Lung (tissue), 12 donors: Measurements from ENCODE around the gene SGTA. TPM values are rescaled to one million over a fixed set of nuclear protein-coding genes. Genes with fewer than 3 reads are reported as not detected.

ENCODE experiments used
- ATAC-seq: fragments of 200-7000 bp; cut with Tn5 transposase; one replicate; pipeline ENCODE4 v1.9.1; 2020; ENCODE audit warnings: moderate number of reproducible peaks; ENCODE audit not compliant: insufficient read depth, low FRiP score
- DNase-seq, 3 donors: peaks; one replicate each; pipeline ENCODE4 v3.0.0-alpha.2; 2013 to 2017
- H3K27ac ChIP-seq, 2 donors: one replicate each; pipeline ENCODE4 v1.5.1; 2013; ENCODE audit warnings: mild to moderate bottlenecking in 2 of 2, moderate library complexity in 2 of 2, control low read depth in 1 of 2, inconsistent platforms in 1 of 2, low read depth in 1 of 2, low read length in 1 of 2
- H3K27me3 ChIP-seq, 3 donors: one replicate each; pipeline ENCODE4 v1.5.1; 2013; ENCODE audit warnings: low read length in 2 of 3; ENCODE audit not compliant: control insufficient read depth in 3 of 3, insufficient read depth in 3 of 3
- H3K36me3 ChIP-seq, 4 donors: one replicate each; pipeline ENCODE4 v1.5.1; 2013; ENCODE audit warnings: low read length in 4 of 4, mild to moderate bottlenecking in 1 of 4, moderate library complexity in 1 of 4; ENCODE audit not compliant: control insufficient read depth in 4 of 4, insufficient read depth in 4 of 4
- H3K4me1 ChIP-seq, 5 donors: one replicate each; pipeline ENCODE4 v1.5.1; 2013; ENCODE audit warnings: low read length in 5 of 5, mild to moderate bottlenecking in 2 of 5, moderate library complexity in 1 of 5; ENCODE audit not compliant: control insufficient read depth in 5 of 5, insufficient read depth in 5 of 5
- H3K4me3 ChIP-seq: one replicate; pipeline ENCODE4 v1.5.1; 2013; ENCODE audit warnings: mild to moderate bottlenecking, control low read depth, moderate library complexity
- H3K9ac ChIP-seq, 2 donors: one replicate each; pipeline ENCODE4 v1.5.1; 2013; ENCODE audit warnings: low read length in 2 of 2, control low read depth in 1 of 2; ENCODE audit not compliant: insufficient read depth in 1 of 2
- H3K9me3 ChIP-seq, 4 donors: one replicate each; pipeline ENCODE4 v1.5.1; 2013; ENCODE audit warnings: low read length in 3 of 4, mild to moderate bottlenecking in 1 of 4, moderate library complexity in 1 of 4; ENCODE audit not compliant: control insufficient read depth in 4 of 4, insufficient read depth in 3 of 4
- CTCF ChIP-seq: IDR thresholded peaks from 2 replicates; pipeline ENCODE4 v1.5.1; 2012; ENCODE audit warnings: mild to moderate bottlenecking; ENCODE audit errors: control extremely low read depth, extremely low read depth
- WGBS, 2 donors: extraction: QIAGEN DNeasy Blood & Tissue Kit; methylation state at CpG; one replicate each; pipeline ENCODE4 v1.1.7; 2013; 5-methylcytosine and 5-hydroxymethylcytosine counted together
- polyA plus RNA-seq, 2 donors: library from polyadenylated mRNA; stranded (reverse); fragments of 200-250 nt; gene quantifications; one replicate each; pipeline ENCODE4 v1.2.1, GENCODE V29; 2013
- total RNA-seq, 2 donors: library from RNA; depleted of rRNA in 1 of 2; stranded (reverse); fragments of >200 nt in 1 of 2; gene quantifications; one replicate each; pipeline ENCODE4 v1.2.1, GENCODE V29; 2014 to 2021
- donor health status: control.
- donor health status: control.
- donor health status: Bipolar disorder and iron deficiency.
- donor health status: healthy.
- donor health status: DM: yes; HTN: yes; CAD: no.

The SGTA gene
- total and polyA plus RNA-seq, 4 donors, result 33.3 to 64.7 (median 51.9) TPM

- TF ChIP-seq CTCF, result no peak
- no peak for DNase-seq
- Histone ChIP-seq H3K4me1 (peaks cover 0 to 11% (median 6%) of the 10 kb centered on the region in 5 donors), H3K27ac (no peak overlapping the region), H3K9ac (no peak overlapping the region), H3K27me3 (no peaks in the 10 kb centered on the region), H3K36me3 (peaks cover 0 to 16% (median 6%) of the 10 kb centered on the region in 4 donors), H3K4me3 (no peak overlapping the region), H3K9me3 (no peaks in the 10 kb centered on the region)
- 86 to 93% methylated on average over 5 of the region's 5 CpGs for WGBS, 2 donors
- no peak for ATAC-seq
Observed at GRCh38 chr19:2788237-2788636, 5.2 kb upstream of the SGTA start.

GRCh38 chr19:2787115-2787514 lies 4.0 kb upstream of the SGTA start:
- H3K9ac ChIP-seq, result no peak overlapping the region
- no peaks in the 10 kb centered on the region for H3K27me3 ChIP-seq
- no peak for TF ChIP-seq CTCF
- DNase-seq, result no peak
- H3K27ac ChIP-seq, result no peak overlapping the region
- 93 to 96% methylated on average over 8 of the region's 8 CpGs for WGBS, 2 donors
- peaks cover 1 to 17% (median 8%) of the 10 kb centered on the region in 5 donors for H3K4me1 ChIP-seq
- H3K36me3 ChIP-seq, result peaks cover 0 to 16% (median 6%) of the 10 kb centered on the region in 4 donors
- ATAC-seq, result no peak
- H3K9me3 ChIP-seq, result no peaks in the 10 kb centered on the region
- H3K4me3 ChIP-seq, result no peak overlapping the region

GRCh38 chr19:2785244-2785997 lies 2.3 kb upstream of the SGTA start, which contains the start of gene THOP1:
Gene THOP1 (plus strand): TSS chr19:2785503. CDS start chr19:2785663, 160 bp downstream.
- peak within 1 kb of the TSS; percentile 51 to 65 for H3K27ac ChIP-seq
- ATAC-seq (peak; percentile 91), DNase-seq (peak; percentile 99)
- H3K27me3 ChIP-seq, result no peaks in the 10 kb centered on the region
- TF ChIP-seq CTCF, result no peak
- 0% methylated on average over 67 to 78 of the region's 78 CpGs for WGBS, 2 donors
- H3K4me3 ChIP-seq, result peak within 1 kb of the TSS; percentile 77
- no peaks in the 10 kb centered on the region for H3K9me3 ChIP-seq
- H3K36me3 ChIP-seq, result peaks cover 0 to 9% (median 0%) of the 10 kb centered on the region in 4 donors
- H3K9ac ChIP-seq, result peak within 1 kb of the TSS; percentile 45 to 63
- peaks cover 9 to 25% (median 16%) of the 10 kb centered on the region in 5 donors for H3K4me1 ChIP-seq
